22Rv1 (cell line): ENCODE results near the gene DHX35.

Experiments
- ZFX ChIP-seq: fragments of 450-650 bp; IDR thresholded peaks from 2 replicates; pipeline ENCODE4 v1.6.1; 2017; ENCODE audit warnings: antibody characterized with exemption, borderline replicate concordance
- TF ChIP-seq, protein P1 (sequence below): fragments of 450-650 bp; IDR thresholded peaks from 2 replicates; pipeline ENCODE4 v1.5.1; 2017; ENCODE audit warnings: mild to moderate bottlenecking

DNA sequence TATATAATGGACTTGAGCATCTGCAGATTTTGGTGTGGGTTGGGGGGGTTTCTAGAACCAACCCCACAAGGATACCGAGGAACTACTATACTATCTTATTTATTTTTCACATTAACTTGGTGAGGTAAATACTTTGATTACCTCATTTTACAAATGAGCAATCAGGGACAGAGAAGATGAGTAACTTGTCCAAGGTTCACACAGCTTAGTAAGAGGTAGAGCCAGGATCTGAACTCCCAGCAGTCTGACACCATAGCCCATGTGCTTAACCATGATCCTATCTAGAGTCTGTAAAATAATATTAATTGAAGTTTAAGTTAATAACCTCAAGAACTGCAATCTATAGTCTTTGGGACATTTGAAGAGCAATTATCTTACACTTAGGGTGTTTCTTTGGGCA lies 28.6 kb downstream of the DHX35 start:
- TF ChIP-seq, protein P1, sequence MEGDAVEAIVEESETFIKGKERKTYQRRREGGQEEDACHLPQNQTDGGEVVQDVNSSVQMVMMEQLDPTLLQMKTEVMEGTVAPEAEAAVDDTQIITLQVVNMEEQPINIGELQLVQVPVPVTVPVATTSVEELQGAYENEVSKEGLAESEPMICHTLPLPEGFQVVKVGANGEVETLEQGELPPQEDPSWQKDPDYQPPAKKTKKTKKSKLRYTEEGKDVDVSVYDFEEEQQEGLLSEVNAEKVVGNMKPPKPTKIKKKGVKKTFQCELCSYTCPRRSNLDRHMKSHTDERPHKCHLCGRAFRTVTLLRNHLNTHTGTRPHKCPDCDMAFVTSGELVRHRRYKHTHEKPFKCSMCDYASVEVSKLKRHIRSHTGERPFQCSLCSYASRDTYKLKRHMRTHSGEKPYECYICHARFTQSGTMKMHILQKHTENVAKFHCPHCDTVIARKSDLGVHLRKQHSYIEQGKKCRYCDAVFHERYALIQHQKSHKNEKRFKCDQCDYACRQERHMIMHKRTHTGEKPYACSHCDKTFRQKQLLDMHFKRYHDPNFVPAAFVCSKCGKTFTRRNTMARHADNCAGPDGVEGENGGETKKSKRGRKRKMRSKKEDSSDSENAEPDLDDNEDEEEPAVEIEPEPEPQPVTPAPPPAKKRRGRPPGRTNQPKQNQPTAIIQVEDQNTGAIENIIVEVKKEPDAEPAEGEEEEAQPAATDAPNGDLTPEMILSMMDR = no peak
- TF ChIP-seq ZFX = no peak
